Stimulated activated CD8-positive, alpha-beta memory T cell treated with anti-CD3 and anti-CD28 coated beads, Interleukin-7, amount 100 ng/mL, for 4 hours (primary cell): ENCODE data around the gene SULT1A2.
"Not testable (repeated sequence)": the region's sequence is repeated elsewhere in the genome, so short reads cannot be mapped to it uniquely, and the experiment has no call there.

Experiments
- DNase-seq, 2 donors: peaks; one replicate each; pipeline ENCODE4 v3.0.0-alpha.2; 2020; ENCODE audit warnings: low read depth in 2 of 2

SULT1A2 gene

DNA sequence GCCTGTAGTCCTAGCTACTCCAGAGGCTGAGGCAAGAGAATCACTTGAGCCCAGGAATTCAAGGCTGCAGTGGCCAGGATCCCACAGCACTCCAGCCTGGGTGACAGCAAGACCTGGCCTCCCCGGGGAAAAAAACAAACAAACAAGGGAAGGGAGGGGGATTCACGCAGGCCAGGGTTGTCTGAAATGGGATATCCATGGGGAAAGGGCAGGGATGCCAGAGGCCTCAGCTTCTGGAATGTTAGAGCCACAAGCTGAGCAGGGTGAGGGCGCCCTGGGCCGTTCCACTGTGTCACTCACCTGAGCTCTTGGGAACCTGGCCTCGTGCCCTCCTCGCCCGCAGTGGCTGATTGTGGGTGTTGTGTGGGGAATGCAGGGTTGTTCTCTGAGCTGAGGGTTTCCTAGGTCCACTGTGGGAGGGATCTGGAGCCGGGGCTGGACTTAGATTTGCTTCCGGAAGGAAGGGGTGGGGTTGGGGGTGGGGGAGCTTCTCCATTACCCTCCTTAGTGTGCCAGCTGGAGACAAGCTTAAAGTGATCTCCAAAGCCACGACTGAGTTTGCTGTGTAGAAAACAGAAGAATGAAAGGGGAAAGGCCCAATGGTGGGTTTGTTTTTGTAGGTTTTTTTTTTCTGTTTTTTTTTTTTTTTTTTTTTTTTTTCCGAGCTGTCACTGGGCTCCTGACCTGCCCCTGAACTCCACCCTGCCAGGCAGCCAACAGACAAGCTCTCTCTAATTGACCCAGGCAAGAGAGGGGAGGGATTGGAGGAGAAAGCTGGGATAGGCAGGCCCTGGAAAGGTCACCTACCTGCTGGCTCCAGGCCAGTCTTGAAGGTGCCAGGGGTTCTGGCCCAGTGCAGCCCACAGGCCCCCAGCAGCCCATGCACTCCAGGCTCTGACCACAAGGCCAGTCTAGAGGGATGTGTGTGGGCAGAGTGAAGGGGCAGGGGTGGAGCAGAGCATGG is 13.1 kb upstream of the SULT1A2 start, which contains the start of gene SULT1A1:
TSS of gene SULT1A1 (minus strand) at position 414 of the 964 bp plus-strand sequence. CDS start 1,189 bp downstream, outside the sequence.
- no peak for DNase-seq

- DNase-seq: not testable (repeated sequence)
These were observed 12.2 kb upstream of the SULT1A2 start for GRCh38 chr16:28608867-28609596.

DNA sequence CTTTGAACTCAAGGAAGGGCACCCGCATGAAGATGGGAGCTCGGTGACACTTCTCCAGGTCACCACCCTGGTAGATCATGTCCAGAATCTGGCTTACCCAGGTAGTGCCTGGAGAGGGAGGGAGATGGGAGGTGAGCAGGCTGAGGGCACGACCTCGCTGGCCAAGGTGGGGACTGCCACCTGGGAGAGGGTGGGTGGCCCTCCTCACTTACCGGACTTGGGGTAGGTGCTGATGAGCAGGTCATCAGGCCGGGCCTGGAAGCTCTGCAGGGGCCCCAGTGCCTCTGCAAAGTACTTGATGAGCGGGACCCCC is 11.6 kb upstream of the SULT1A2 start:
- not testable (repeated sequence) for DNase-seq

GRCh38 chr16:28607681-28608495 is 11.0 kb upstream of the SULT1A2 start:
- DNase-seq: not testable (repeated sequence)

DNA sequence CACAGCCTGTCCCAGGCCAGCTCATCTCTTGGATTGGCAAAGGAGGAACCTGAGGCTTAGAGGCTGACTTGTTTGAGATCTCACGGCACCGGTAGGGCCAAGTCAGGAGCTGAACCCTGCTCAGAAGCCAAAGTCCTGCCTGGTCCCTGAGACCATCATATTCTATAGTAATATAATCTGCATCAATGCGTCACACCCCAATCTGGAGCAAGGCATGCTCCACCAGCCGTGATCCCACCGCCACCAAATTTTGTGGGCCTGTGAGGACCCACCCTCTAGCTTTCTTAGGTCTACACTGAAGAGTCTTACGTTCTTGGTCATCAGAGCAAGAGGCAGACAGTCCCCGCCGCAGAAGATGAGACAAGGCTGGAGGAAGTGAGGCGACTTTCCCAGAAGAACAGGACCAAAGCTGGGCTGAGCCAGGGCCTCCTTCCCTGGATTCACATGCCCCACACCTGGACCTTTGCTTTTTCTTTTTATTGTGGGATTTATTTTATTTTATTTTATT is 10.3 kb upstream of the SULT1A2 start:
- no peak for DNase-seq

GRCh38 chr16:28606291-28607115 is 9.7 kb upstream of the SULT1A2 start:
- no peak for DNase-seq

DNA sequence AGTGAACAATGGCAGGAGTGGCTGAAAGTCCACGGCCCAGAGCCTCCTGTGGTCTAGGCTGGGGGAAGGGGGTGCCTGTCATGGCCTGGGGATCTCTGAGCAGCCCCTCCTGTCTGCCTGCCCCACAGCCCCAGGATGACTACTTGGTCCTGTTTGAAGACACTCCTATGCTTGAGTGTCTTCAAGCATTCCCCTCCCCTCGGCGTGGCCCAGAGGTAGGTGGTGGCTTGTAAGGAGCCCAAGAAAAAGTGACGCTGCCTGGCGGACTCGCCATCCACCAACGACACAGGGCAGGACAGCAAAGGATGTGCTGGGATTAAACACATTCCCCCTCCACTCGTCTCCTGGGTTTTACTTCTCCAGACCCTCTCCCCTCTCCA is 7.3 kb upstream of the SULT1A2 start:
- no peak for DNase-seq

- DNase-seq: no peak
These were observed 6.7 kb upstream of the SULT1A2 start for GRCh38 chr16:28603381-28604185.

DNA sequence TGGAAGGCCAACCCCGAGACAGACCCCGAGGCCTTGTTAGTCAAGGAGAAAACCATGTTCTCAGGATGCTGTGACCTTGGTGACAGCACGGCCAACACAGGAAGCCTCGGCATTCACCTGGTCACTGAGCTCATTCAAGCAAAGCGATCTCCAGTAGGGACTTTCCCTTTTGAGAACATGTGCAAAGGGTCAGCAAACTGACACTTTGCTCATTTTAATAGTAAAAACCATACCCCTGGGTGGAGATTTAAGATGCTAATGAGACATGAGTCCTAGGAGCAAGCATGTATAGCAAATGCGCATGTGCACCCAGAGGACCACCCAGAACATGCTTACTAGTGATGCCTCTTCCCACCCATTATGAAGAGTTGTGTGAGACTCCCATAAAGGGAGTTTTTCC is 5.7 kb upstream of the SULT1A2 start:
- no peak for DNase-seq

- DNase-seq: not testable (repeated sequence)
These were observed 5.2 kb upstream of the SULT1A2 start for GRCh38 chr16:28602062-28602461.

DNA sequence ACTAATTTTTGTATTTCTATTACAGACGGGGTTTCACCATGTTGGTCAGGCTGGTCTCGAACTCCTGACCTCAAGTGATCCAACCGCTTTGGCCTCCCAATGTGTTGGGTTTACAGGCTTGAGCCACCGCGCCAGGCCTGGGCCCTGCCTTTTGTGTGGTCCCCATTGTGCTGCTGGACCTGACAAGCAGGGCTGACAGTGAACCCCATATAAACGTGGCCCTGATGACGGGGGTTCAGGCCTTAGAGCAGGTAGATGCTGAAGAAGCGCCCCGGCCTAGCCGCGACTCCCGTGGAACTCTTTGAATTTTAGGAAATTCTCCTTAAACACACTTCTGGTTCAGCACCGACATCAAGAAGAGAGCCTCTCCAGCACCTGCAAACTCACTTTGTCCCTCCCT is 4.7 kb upstream of the SULT1A2 start:
- DNase-seq: not testable (repeated sequence)

DNA sequence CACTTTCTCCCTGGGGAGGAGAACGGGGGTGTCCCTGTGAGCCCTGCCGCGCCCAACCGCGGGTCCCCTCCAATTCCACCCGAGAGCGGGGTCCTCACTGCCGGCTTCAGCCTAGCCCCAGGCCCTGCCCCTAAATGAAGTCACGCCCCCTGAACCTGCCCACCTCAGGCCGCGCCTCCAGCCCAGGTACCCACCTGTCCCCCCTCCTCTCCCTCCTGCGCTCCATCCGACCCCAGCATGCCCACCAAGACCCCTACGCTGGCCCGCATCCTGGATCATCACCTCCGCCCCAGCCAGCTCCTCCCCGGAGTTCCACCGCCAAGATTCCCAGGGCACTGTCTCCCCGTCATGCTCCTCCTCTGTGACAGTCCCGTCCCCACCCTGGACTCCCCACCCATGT is 4.1 kb upstream of the SULT1A2 start:
- DNase-seq: not testable (repeated sequence)

DNA sequence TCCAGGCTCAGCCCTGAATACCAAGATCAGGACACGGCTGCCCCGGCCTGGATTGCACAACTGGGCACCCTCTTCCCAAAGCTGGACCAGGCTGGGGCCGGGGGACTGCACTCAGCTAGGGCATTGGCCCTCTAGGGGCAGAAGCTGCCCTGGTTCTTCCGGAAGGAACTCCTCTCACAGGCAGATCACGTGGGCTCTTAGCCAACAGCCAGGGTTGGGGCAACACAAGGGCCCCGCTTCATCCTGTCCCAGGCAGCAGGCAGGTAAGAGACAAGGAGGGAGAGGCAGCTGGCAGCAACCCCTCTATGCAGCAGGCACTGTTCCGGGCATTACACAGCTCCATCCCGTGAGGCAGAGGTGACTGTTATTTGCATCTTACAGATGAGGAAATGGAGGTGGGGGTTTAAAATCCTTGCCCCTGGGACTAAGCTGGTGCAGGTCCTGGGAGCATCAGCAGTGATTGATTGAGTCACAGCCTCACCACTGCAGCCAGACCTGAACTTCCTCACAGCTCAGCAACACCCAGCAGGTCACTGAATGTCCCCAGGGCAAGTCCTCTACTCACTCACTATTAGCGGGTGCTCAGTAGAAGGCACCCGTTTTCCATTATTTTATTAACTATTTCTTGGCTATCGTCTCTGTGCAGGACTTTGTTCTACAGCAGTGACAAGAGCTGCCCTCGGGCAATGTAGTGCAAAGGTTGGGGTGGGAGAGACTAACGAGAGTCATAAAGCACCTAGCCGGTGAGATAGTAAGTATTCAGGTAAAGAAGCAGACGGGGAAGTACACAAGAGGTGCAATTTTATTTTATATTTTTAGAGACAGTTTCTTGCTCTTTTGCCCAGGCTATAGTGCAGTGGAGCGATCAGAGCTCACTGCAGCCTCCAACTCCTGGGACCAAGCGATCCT is 2.8 kb upstream of the SULT1A2 start:
- not testable (repeated sequence) for DNase-seq

DNA sequence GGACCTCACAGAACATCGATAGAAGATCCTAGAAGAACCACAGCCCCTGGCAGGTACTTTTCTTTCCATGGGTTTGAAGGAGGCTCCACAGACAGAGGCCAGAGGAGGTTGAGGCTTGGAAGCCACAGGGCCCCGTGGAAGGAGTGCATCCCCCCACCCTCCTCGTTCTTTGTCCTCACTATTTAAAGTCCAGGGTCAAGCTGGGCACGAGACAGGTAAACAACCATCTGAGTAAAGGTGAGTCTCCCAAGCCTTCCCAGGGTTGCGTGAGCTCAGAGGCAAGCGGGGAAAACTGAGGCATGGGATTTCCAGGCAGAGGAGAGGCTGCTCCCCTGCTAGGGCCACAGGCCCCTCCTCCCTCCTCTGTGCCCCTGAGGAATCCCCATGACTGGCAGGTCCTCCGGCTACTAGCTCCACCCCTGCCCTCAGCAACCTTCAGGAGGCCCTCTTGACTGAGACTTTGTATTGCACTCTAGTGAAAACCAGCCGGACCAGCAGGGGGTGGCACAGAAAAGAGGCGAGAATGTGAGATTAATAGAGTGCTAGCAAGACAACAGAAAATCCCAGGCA is 927 bp upstream of the SULT1A2 start:
- DNase-seq: no peak

- no peak for DNase-seq
These were observed 677 bp downstream of the SULT1A2 start for GRCh38 chr16:28596115-28596630.

GRCh38 chr16:28595451-28595850 is 1.4 kb downstream of the SULT1A2 start:
- not testable (repeated sequence) for DNase-seq

- DNase-seq: no peak
These were observed 3.8 kb downstream of the SULT1A2 start for GRCh38 chr16:28592979-28593553.

GRCh38 chr16:28592511-28592910 is 4.3 kb downstream of the SULT1A2 start:
- DNase-seq: no peak
